Right atrium auricular region (tissue), 2 donors: ENCODE results near the gene DUSP15. TPM values are rescaled to one million over a fixed set of nuclear protein-coding genes. Genes with fewer than 3 reads are reported as not detected.

Experiments
- DNase-seq: peaks from one replicate; pipeline ENCODE4 v3.0.0-alpha.2; 2019; ENCODE audit warnings: low spot score
- H3K27ac ChIP-seq, 2 donors: fragments of 200-600 bp; sonication (generic); 1 replicate in 1 of 2; 2 replicates in 1 of 2; pipeline ENCODE4 v1.5.1; 2016 to 2019
- H3K27me3 ChIP-seq, 2 donors: fragments of 200-600 bp; sonication (generic); one replicate each; pipeline versions ENCODE4 v1.5.1 to v1.6.0; 2017 to 2019
- H3K36me3 ChIP-seq: fragments of 200-600 bp; sonication (generic); one replicate; pipeline ENCODE4 v1.5.1; 2016
- H3K4me1 ChIP-seq, 2 donors: fragments of 200-600 bp; sonication (generic); one replicate each; pipeline versions ENCODE4 v1.5.1 to v1.6.0; 2017 to 2019
- H3K4me3 ChIP-seq, 2 donors: fragments of 200-600 bp; sonication (generic); 1 replicate in 1 of 2; 2 replicates in 1 of 2; pipeline ENCODE4 v1.5.1; 2017 to 2019; ENCODE audit warnings: mild to moderate bottlenecking in 1 of 2, moderate library complexity in 1 of 2
- H3K9me3 ChIP-seq, 2 donors: fragments of 200-600 bp; sonication (generic); one replicate each; pipeline ENCODE4 v1.5.1; 2019
- total RNA-seq, 2 donors: library from RNA; depleted of rRNA; stranded (reverse); fragments of >200 nt; gene quantifications; one replicate each; pipeline ENCODE4 v1.1.0, GENCODE V29; 2016
- TF ChIP-seq, protein P1 (sequence below), 2 donors: fragments of 200-600 bp; sonication (generic); IDR thresholded peaks; one replicate each; pipeline ENCODE4 v1.5.1; 2019; ENCODE audit warnings: antibody characterized with exemption in 2 of 2

Gene DUSP15
- total RNA-seq, 2 donors from 2014 or later, result 8.8 to 11.6 TPM

- no peaks in the 10 kb centered on the region for H3K27me3 ChIP-seq
- H3K4me3 ChIP-seq, result no peak overlapping the region
- TF ChIP-seq, protein P1, sequence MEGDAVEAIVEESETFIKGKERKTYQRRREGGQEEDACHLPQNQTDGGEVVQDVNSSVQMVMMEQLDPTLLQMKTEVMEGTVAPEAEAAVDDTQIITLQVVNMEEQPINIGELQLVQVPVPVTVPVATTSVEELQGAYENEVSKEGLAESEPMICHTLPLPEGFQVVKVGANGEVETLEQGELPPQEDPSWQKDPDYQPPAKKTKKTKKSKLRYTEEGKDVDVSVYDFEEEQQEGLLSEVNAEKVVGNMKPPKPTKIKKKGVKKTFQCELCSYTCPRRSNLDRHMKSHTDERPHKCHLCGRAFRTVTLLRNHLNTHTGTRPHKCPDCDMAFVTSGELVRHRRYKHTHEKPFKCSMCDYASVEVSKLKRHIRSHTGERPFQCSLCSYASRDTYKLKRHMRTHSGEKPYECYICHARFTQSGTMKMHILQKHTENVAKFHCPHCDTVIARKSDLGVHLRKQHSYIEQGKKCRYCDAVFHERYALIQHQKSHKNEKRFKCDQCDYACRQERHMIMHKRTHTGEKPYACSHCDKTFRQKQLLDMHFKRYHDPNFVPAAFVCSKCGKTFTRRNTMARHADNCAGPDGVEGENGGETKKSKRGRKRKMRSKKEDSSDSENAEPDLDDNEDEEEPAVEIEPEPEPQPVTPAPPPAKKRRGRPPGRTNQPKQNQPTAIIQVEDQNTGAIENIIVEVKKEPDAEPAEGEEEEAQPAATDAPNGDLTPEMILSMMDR (IDR thresholded peaks at IDR 0.05), result no peak
- no peaks in the 10 kb centered on the region for H3K9me3 ChIP-seq
- no peaks in the 10 kb centered on the region for H3K36me3 ChIP-seq
- DNase-seq, result no peak
- no peak overlapping the region for H3K27ac ChIP-seq
- no peaks in the 10 kb centered on the region for H3K4me1 ChIP-seq
Measured at GRCh38 chr20:31897541-31897940, 27.2 kb upstream of the DUSP15 start.

GRCh38 chr20:31896049-31896448, 25.7 kb upstream of the DUSP15 start:
- TF ChIP-seq, protein P1 (IDR thresholded peaks at IDR 0.05), result no peak
- no peaks in the 10 kb centered on the region for H3K36me3 ChIP-seq
- DNase-seq, result no peak
- no peak overlapping the region for H3K4me3 ChIP-seq
- H3K9me3 ChIP-seq, result no peaks in the 10 kb centered on the region
- H3K4me1 ChIP-seq, result no peaks in the 10 kb centered on the region
- H3K27me3 ChIP-seq, result no peaks in the 10 kb centered on the region
- peak overlapping the region; percentile 51 to 56 for H3K27ac ChIP-seq

DNA sequence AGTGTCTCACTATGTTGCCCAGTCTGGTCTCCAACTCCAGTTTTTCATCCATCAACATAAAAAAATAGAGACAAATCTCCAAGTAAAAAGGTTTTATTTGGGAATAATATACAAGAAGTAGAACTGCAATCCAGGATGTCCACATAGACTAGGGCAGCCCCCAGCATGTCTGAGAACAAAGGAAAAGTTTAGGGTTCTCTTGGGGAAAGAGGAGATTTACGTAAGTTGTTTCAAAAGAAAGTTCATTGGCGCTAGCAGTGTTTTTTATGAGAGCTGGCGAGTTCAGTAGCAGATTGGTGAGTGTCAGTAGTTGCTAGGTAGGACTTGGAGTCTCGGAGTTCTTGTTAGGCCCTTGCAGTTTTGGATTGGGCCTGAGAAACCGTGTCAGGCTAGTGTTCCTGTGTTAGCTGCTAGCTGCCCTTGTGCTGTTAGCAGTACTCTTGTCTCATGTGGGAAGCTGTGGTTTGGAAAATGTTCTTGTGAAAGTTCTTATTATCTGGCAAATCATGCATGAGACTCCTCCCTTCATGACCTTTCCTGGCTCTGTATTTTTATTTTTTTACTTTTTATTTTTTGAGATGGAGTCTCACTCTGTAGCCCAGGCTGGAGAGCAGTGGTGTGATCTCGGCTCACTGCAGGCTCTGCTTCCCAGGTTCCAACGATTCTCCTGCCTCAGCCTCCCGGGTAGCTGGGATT, 24.8 kb upstream of the DUSP15 start:
- TF ChIP-seq, protein P1 (IDR thresholded peaks at IDR 0.05), result no peak
- DNase-seq, result peak; percentile 78
- Histone ChIP-seq H3K27ac (peak overlapping the region; percentile 51 to 56), H3K9me3 (no peaks in the 10 kb centered on the region), H3K4me3 (no peak overlapping the region), H3K27me3 (no peaks in the 10 kb centered on the region), H3K4me1 (no peaks in the 10 kb centered on the region), H3K36me3 (no peaks in the 10 kb centered on the region)

- Histone ChIP-seq H3K4me3 (no peak overlapping the region), H3K27me3 (no peaks in the 10 kb centered on the region), H3K36me3 (no peaks in the 10 kb centered on the region), H3K27ac (no peak overlapping the region), H3K9me3 (no peaks in the 10 kb centered on the region), H3K4me1 (no peaks in the 10 kb centered on the region)
- DNase-seq, result no peak
- TF ChIP-seq, protein P1 (IDR thresholded peaks at IDR 0.05), result no peak
Measured at GRCh38 chr20:31890646-31891045, 20.3 kb upstream of the DUSP15 start.

DNA sequence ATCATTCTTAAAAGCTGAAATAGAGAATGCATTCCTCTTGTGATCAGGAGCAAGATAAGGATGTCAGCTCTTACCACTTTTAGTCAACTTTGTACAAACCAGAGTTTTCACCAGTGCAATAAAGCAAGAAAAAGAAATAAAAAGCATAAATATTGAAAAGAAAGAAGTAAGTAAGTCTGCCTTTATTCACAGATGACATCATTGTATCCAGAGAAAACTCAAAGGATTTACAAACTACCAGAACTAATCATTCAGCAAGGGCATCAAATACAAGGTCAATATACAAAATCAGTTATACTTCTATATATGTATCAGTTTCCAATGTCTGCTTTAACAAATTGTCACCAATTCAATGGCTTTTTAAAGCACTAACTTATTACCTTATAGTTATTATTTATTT, 13.5 kb upstream of the DUSP15 start:
- Histone ChIP-seq H3K4me3 (no peak overlapping the region), H3K27me3 (no peaks in the 10 kb centered on the region), H3K36me3 (no peaks in the 10 kb centered on the region), H3K27ac (no peak overlapping the region), H3K9me3 (no peaks in the 10 kb centered on the region), H3K4me1 (peaks cover 0 to 4% of the 10 kb centered on the region in 2 donors)
- no peak for DNase-seq
- TF ChIP-seq, protein P1 (IDR thresholded peaks at IDR 0.05), result no peak

GRCh38 chr20:31881945-31882344, 11.6 kb upstream of the DUSP15 start:
- Histone ChIP-seq H3K36me3 (no peaks in the 10 kb centered on the region), H3K4me1 (peaks cover 0 to 4% of the 10 kb centered on the region in 2 donors), H3K27me3 (no peaks in the 10 kb centered on the region), H3K27ac (no peak overlapping the region), H3K9me3 (peaks cover 0 to 4% of the 10 kb centered on the region in 2 donors), H3K4me3 (no peak overlapping the region)
- TF ChIP-seq, protein P1 (IDR thresholded peaks at IDR 0.05), result no peak
- DNase-seq, result no peak
